HL-60 (cell line): ENCODE results near the gene MUSTN1.

Experiments used
- CTCF ChIP-seq: IDR thresholded peaks from one replicate; pipeline ENCODE4 v1.5.1; 2011; ENCODE audit warnings: low read length, control low read depth, inconsistent platforms; ENCODE audit not compliant: insufficient read depth
- POLR2AphosphoS5 ChIP-seq: IDR thresholded peaks from 2 replicates; pipeline ENCODE4 v1.6.1; 2012; ENCODE audit warnings: low read depth
- REST ChIP-seq: IDR thresholded peaks from 2 replicates; pipeline ENCODE4 v1.6.1; 2012; ENCODE audit warnings: low read depth; ENCODE audit not compliant: insufficient replicate concordance
- SPI1 ChIP-seq: IDR thresholded peaks from 2 replicates; pipeline ENCODE4 v1.6.1; 2012; ENCODE audit warnings: low read depth, mild to moderate bottlenecking, borderline replicate concordance

- peak; percentile 58 for TF ChIP-seq CTCF
- no peak for TF ChIP-seq POLR2AphosphoS5
- no peak for TF ChIP-seq REST
- TF ChIP-seq SPI1 = no peak
These were observed 14.1 kb downstream of the MUSTN1 start for GRCh38 chr3:52820736-52821135.
